ENCODE data around the gene STYXL2. TPM values are rescaled to one million over a fixed set of nuclear protein-coding genes. Genes with fewer than 3 reads are reported as not detected.
A peak's percentile ranks its signal among the peaks of the same experiment; 100 is the strongest.

The STYXL2 gene
- total RNA-seq, 2 experiments from 2014 or later = not detected

GRCh38 chr1:167121375-167122120 is 27.7 kb downstream of the STYXL2 start:
- CTCF ChIA-PET = interaction anchor here (0.7 to 4.3 kb wide), 4 partner anchors 56 to 98 kb away, joined by 3 to 23 read pairs (median 5); no protein-coding TSS in a partner anchor
- Mint-ChIP-seq H3K27ac (no peak overlapping the region), H3K9me3 (ENCODE audit: low read depth) (no peaks in the 10 kb centered on the region), H3K4me3 (peak overlapping the region; percentile 70), H3K27me3 (peaks cover 17% of the 10 kb centered on the region), H3K36me3 (no peaks in the 10 kb centered on the region), H3K4me1 (peaks cover 2% of the 10 kb centered on the region)
- DNase-seq (peak; percentile 44), ATAC-seq (peak; percentile 64)

- H3K27me3 Mint-ChIP-seq = peaks cover 17% of the 10 kb centered on the region
- CTCF ChIA-PET = interaction anchor here (1.9 to 4.3 kb wide), 2 partner anchors 57 to 98 kb away, joined by 6 to 23 read pairs; no protein-coding TSS in a partner anchor
- DNase-seq (no peak), ATAC-seq (no peak)
- H3K4me1 Mint-ChIP-seq = peaks cover 2% of the 10 kb centered on the region
- H3K4me3 Mint-ChIP-seq = no peak overlapping the region
- no peaks in the 10 kb centered on the region for H3K36me3 Mint-ChIP-seq
- no peak overlapping the region for H3K27ac Mint-ChIP-seq
- H3K9me3 Mint-ChIP-seq (ENCODE audit: low read depth) = no peaks in the 10 kb centered on the region
These were observed 28.2 kb downstream of the STYXL2 start for GRCh38 chr1:167122121-167122480.

GRCh38 chr1:167122568-167122967 is 28.7 kb downstream of the STYXL2 start:
- no peak overlapping the region for H3K4me3 Mint-ChIP-seq
- no peak for ATAC-seq
- H3K36me3 Mint-ChIP-seq = no peaks in the 10 kb centered on the region
- DNase-seq = no peak
- no peak overlapping the region for H3K27ac Mint-ChIP-seq
- no peaks in the 10 kb centered on the region for H3K9me3 Mint-ChIP-seq (ENCODE audit: low read depth)
- peaks cover 2% of the 10 kb centered on the region for H3K4me1 Mint-ChIP-seq
- CTCF ChIA-PET = interaction anchor here (1.9 to 4.3 kb wide), 2 partner anchors 57 to 97 kb away, joined by 6 to 23 read pairs; no protein-coding TSS in a partner anchor
- H3K27me3 Mint-ChIP-seq = peaks cover 17% of the 10 kb centered on the region

GRCh38 chr1:167126317-167126716 is 32.4 kb downstream of the STYXL2 start:
- Mint-ChIP-seq H3K27ac (no peak overlapping the region), H3K36me3 (no peaks in the 10 kb centered on the region), H3K9me3 (ENCODE audit: low read depth) (no peaks in the 10 kb centered on the region), H3K27me3 (peaks cover 29% of the 10 kb centered on the region), H3K4me3 (no peak overlapping the region), H3K4me1 (peaks cover under 1% of the 10 kb centered on the region)
- CTCF ChIA-PET = interaction anchor here (1.1 kb wide), 1 partner anchor 141 kb away, joined by 3 read pairs; no protein-coding TSS in a partner anchor
- ATAC-seq (no peak), DNase-seq (no peak)

GRCh38 chr1:167126811-167127210 is 32.9 kb downstream of the STYXL2 start:
- CTCF ChIA-PET = interaction anchor here (1.1 to 1.4 kb wide), 2 partner anchors 15 to 140 kb away, joined by 3 read pairs; no protein-coding TSS in a partner anchor
- H3K4me1 Mint-ChIP-seq = no peaks in the 10 kb centered on the region
- no peak overlapping the region for H3K27ac Mint-ChIP-seq
- H3K4me3 Mint-ChIP-seq = no peak overlapping the region
- DNase-seq (no peak), ATAC-seq (no peak)
- no peaks in the 10 kb centered on the region for H3K9me3 Mint-ChIP-seq (ENCODE audit: low read depth)
- H3K36me3 Mint-ChIP-seq = no peaks in the 10 kb centered on the region
- H3K27me3 Mint-ChIP-seq = peaks cover 33% of the 10 kb centered on the region

- CTCF ChIA-PET = interaction anchor here (1.4 kb wide), 1 partner anchor 15 kb away, joined by 3 read pairs; no protein-coding TSS in a partner anchor
- peaks cover 32% of the 10 kb centered on the region for H3K27me3 Mint-ChIP-seq
- H3K9me3 Mint-ChIP-seq (ENCODE audit: low read depth) = no peaks in the 10 kb centered on the region
- no peaks in the 10 kb centered on the region for H3K4me1 Mint-ChIP-seq
- no peak overlapping the region for H3K27ac Mint-ChIP-seq
- DNase-seq = no peak
- no peaks in the 10 kb centered on the region for H3K36me3 Mint-ChIP-seq
- no peak for ATAC-seq
- no peak overlapping the region for H3K4me3 Mint-ChIP-seq
These were observed 33.4 kb downstream of the STYXL2 start for GRCh38 chr1:167127236-167127635.

GRCh38 chr1:167127661-167128060 is 33.8 kb downstream of the STYXL2 start:
- DNase-seq (no peak), ATAC-seq (no peak)
- no peaks in the 10 kb centered on the region for H3K36me3 Mint-ChIP-seq
- H3K9me3 Mint-ChIP-seq (ENCODE audit: low read depth) = no peaks in the 10 kb centered on the region
- H3K4me1 Mint-ChIP-seq = no peaks in the 10 kb centered on the region
- H3K27ac Mint-ChIP-seq = no peak overlapping the region
- CTCF ChIA-PET = interaction anchor here (1.4 kb wide), 1 partner anchor 16 kb away, joined by 3 read pairs; no protein-coding TSS in a partner anchor
- peaks cover 33% of the 10 kb centered on the region for H3K27me3 Mint-ChIP-seq
- H3K4me3 Mint-ChIP-seq = no peak overlapping the region

- no peak for DNase-seq
- no peak for ATAC-seq
- Mint-ChIP-seq H3K36me3 (no peaks in the 10 kb centered on the region), H3K4me1 (no peaks in the 10 kb centered on the region), H3K27me3 (peaks cover 33% of the 10 kb centered on the region), H3K4me3 (no peak overlapping the region), H3K9me3 (ENCODE audit: low read depth) (no peaks in the 10 kb centered on the region), H3K27ac (no peak overlapping the region)
- CTCF ChIA-PET = interaction anchor here (1.1 to 1.4 kb wide), 2 partner anchors 16 to 61 kb away, joined by 3 read pairs; no protein-coding TSS in a partner anchor
These were observed 34.7 kb downstream of the STYXL2 start for GRCh38 chr1:167128261-167129227.

GRCh38 chr1:167130829-167131510 is 37.1 kb downstream of the STYXL2 start:
- Mint-ChIP-seq H3K27me3 (peaks cover 38% of the 10 kb centered on the region), H3K9me3 (ENCODE audit: low read depth) (no peaks in the 10 kb centered on the region), H3K27ac (no peak overlapping the region)

GRCh38 chr1:167132301-167133010 is 38.6 kb downstream of the STYXL2 start:
- CTCF ChIA-PET = interaction anchor here (1.2 kb wide), 1 partner anchor 9 kb away, joined by 3 read pairs; no protein-coding TSS in a partner anchor
- no peaks in the 10 kb centered on the region for H3K9me3 Mint-ChIP-seq (ENCODE audit: low read depth)
- no peaks in the 10 kb centered on the region for H3K36me3 Mint-ChIP-seq
- no peak overlapping the region for H3K27ac Mint-ChIP-seq
- H3K4me1 Mint-ChIP-seq = no peaks in the 10 kb centered on the region
- H3K4me3 Mint-ChIP-seq = no peak overlapping the region
- DNase-seq = no peak
- H3K27me3 Mint-ChIP-seq = peaks cover 44% of the 10 kb centered on the region
- no peak for ATAC-seq

More at GRCh38 chr1:167130829-167131510, 37.1 kb downstream of the STYXL2 start:
- Mint-ChIP-seq H3K4me1 (no peaks in the 10 kb centered on the region), H3K4me3 (no peak overlapping the region), H3K36me3 (no peaks in the 10 kb centered on the region)
- no peak for ATAC-seq
- CTCF ChIA-PET = interaction anchor here (0.8 to 1.2 kb wide), 2 partner anchors 7 to 13 kb away, joined by 3 read pairs; no protein-coding TSS in a partner anchor
- no peak for DNase-seq

GRCh38 chr1:167135281-167135840 is 41.5 kb downstream of the STYXL2 start:
- no peak for ATAC-seq
- Mint-ChIP-seq H3K4me1 (no peaks in the 10 kb centered on the region), H3K27ac (no peak overlapping the region), H3K4me3 (no peak overlapping the region), H3K9me3 (ENCODE audit: low read depth) (no peaks in the 10 kb centered on the region), H3K36me3 (no peaks in the 10 kb centered on the region), H3K27me3 (peaks cover 37% of the 10 kb centered on the region)
- no peak for DNase-seq
- CTCF ChIA-PET = no interaction called here

GRCh38 chr1:167136191-167136614 is 42.3 kb downstream of the STYXL2 start:
- Mint-ChIP-seq H3K27me3 (peaks cover 37% of the 10 kb centered on the region), H3K9me3 (ENCODE audit: low read depth) (no peaks in the 10 kb centered on the region), H3K27ac (no peak overlapping the region), H3K36me3 (no peaks in the 10 kb centered on the region), H3K4me3 (no peak overlapping the region), H3K4me1 (no peaks in the 10 kb centered on the region)
- CTCF ChIA-PET = no interaction called here
- DNase-seq (no peak), ATAC-seq (no peak)

All from activated CD8-positive, alpha-beta memory T cell treated with anti-CD3 and anti-CD28 coated beads, Interleukin-2, amount 10 ng/mL, durations not matched to agents 7 days and 5 days (primary cell).